HEK293 (cell line): ENCODE measurements around the gene PBX3.

Experiments
- CTCF ChIP-seq: fragments of 450-650 bp; formaldehyde crosslinking; IDR thresholded peaks from 2 replicates; pipeline ENCODE4 v1.5.1; 2016; ENCODE audit warnings: missing biosample characterization, missing genetic modification characterization
- HOXD13 ChIP-seq: sonication (generic); formaldehyde crosslinking; IDR thresholded peaks from 2 replicates; pipeline ENCODE4 v1.8.0; 2022; ENCODE audit warnings: missing genetic modification reagents, borderline replicate concordance
- REST ChIP-seq: fragments of 450-650 bp; formaldehyde crosslinking; IDR thresholded peaks from 2 replicates; pipeline ENCODE4 v1.5.1; 2016; ENCODE audit warnings: missing biosample characterization, missing genetic modification characterization
- ZNF146 ChIP-seq: fragments of 450-650 bp; formaldehyde crosslinking; IDR thresholded peaks from 2 replicates; pipeline ENCODE4 v1.5.1; 2016; ENCODE audit warnings: missing biosample characterization, missing genetic modification characterization
- ZNF776 ChIP-seq: fragments of 450-650 bp; formaldehyde crosslinking; IDR thresholded peaks from 2 replicates; pipeline ENCODE4 v1.5.0; 2017; ENCODE audit warnings: missing biosample characterization, missing genetic modification characterization, borderline replicate concordance

GRCh38 chr9:125742657-125743056 is 4.5 kb upstream of the PBX3 start:
- TF ChIP-seq ZNF776 (tag by site-specific recombination) (no peak), HOXD13 (no peak), REST (tag by site-specific recombination) (peak; percentile 52; the same call in 1 of the 2 replicates), CTCF (no peak), ZNF146 (tag by site-specific recombination) (no peak)
